PC-3 (cell line): Measurements from ENCODE around the gene CCNK. TPM values are rescaled to one million over a fixed set of nuclear protein-coding genes. Genes with fewer than 3 reads are reported as not detected.

Experiments
- ATAC-seq: fragments of 200-7000 bp; cut with Tn5 transposase; 2 replicates; pipeline ENCODE4 v1.9.1; 2020; ENCODE audit warnings: mild to moderate bottlenecking, moderate library complexity
- BruUV-seq: library from RNA; stranded (reverse); fragments of 400-500 nt; replicated peaks from 2 replicates; lab custom pipeline; 2021; lab: Mats Ljungman, UMichigan
- CTCF ChIA-PET: fragments of 300-600 bp; sonication (Branson Sonifier 250); formaldehyde crosslinking; loops from one replicate; lab custom pipeline; 2022; ENCODE audit warnings: antibody characterized with exemption; lab: Charles Lee
- POLR2A ChIA-PET: fragments of 300-600 bp; sonication (Branson Sonifier 250); formaldehyde crosslinking; loops from one replicate; lab custom pipeline; 2022; ENCODE audit warnings: antibody characterized with exemption; ENCODE audit not compliant: unreplicated experiment; lab: Charles Lee
- DNase-seq: peaks from one replicate; pipeline ENCODE4 v3.0.0-alpha.2; 2015
- H2AFZ ChIP-seq: fragments of 300-600 bp; sonication (generic); 2 replicates; pipeline ENCODE4 v1.6.0; 2016; ENCODE audit warnings: antibody characterized with exemption, low read length
- H3F3A ChIP-seq: fragments of 300-600 bp; sonication (generic); one replicate; pipeline ENCODE4 v1.6.0; 2017; ENCODE audit warnings: antibody characterized with exemption, low read length, control low read depth, mild to moderate bottlenecking; ENCODE audit not compliant: unreplicated experiment
- H3K27ac ChIP-seq: fragments of 300-600 bp; sonication (generic); 2 replicates; pipeline ENCODE4 v1.5.1; 2016; ENCODE audit warnings: mild to moderate bottlenecking, low read length
- H3K27me3 ChIP-seq: fragments of 300-600 bp; sonication (generic); 2 replicates; pipeline ENCODE4 v1.6.1; 2016; ENCODE audit warnings: low read length, mixed read lengths
- H3K36me3 ChIP-seq: fragments of 300-600 bp; sonication (generic); 2 replicates; pipeline ENCODE4 v1.6.1; 2016; ENCODE audit warnings: low read depth, mixed run types, low read length, mixed read lengths
- H3K4me1 ChIP-seq: fragments of 300-600 bp; sonication (generic); 2 replicates; pipeline ENCODE4 v1.5.1; 2016; ENCODE audit warnings: low read length; ENCODE audit not compliant: insufficient read depth
- H3K4me2 ChIP-seq: fragments of 300-600 bp; sonication (generic); 2 replicates; pipeline ENCODE4 v1.6.0; 2016; ENCODE audit warnings: low read length
- H3K4me3 ChIP-seq: fragments of 300-600 bp; sonication (generic); 2 replicates; pipeline ENCODE4 v1.5.1; 2016; ENCODE audit warnings: mild to moderate bottlenecking, low read length, mixed read lengths
- H3K79me2 ChIP-seq: fragments of 300-600 bp; sonication (generic); 2 replicates; pipeline ENCODE4 v1.6.1; 2017; ENCODE audit warnings: low read length, mixed read lengths
- H3K9ac ChIP-seq: fragments of 300-600 bp; sonication (generic); 2 replicates; pipeline ENCODE4 v1.6.0; 2016; ENCODE audit warnings: mild to moderate bottlenecking, low read length
- H3K9me2 ChIP-seq: fragments of 300-600 bp; sonication (generic); replicated peaks from 2 replicates; pipeline ENCODE4 v1.6.1; 2016; ENCODE audit warnings: mixed run types, low read length, mixed read lengths
- H3K9me3 ChIP-seq: fragments of 300-600 bp; sonication (generic); 2 replicates; pipeline ENCODE4 v1.6.1; 2016; ENCODE audit warnings: low read length, mixed read lengths
- H4K20me1 ChIP-seq: fragments of 300-600 bp; sonication (generic); 2 replicates; pipeline ENCODE4 v1.6.1; 2016; ENCODE audit warnings: low read length, mixed read lengths
- CTCF ChIP-seq: fragments of 300-600 bp; sonication (generic); conservative IDR thresholded peaks from 2 replicates; pipeline ENCODE4 v1.5.1; 2017; ENCODE audit warnings: antibody characterized with exemption, low read depth, mild to moderate bottlenecking, low read length
- EZH2 ChIP-seq: fragments of 300-600 bp; sonication (generic); IDR thresholded peaks from one replicate; pipeline ENCODE4 v1.6.1; 2017; ENCODE audit warnings: antibody characterized with exemption, mild to moderate bottlenecking, low read length; ENCODE audit not compliant: unreplicated experiment
- EZH2phosphoT487 ChIP-seq: fragments of 300-600 bp; sonication (generic); IDR thresholded peaks from 2 replicates; pipeline ENCODE4 v1.6.1; 2018; ENCODE audit warnings: mild to moderate bottlenecking, antibody characterized with exemption, low read length, borderline replicate concordance
- intact Hi-C: fragments of 100-400 bp; cut with micrococcal nuclease; formaldehyde crosslinking; loops from 2 replicates; pipeline ENCODE4 v1.9.0; 2023
- total RNA-seq: library from RNA; depleted of rRNA; stranded (reverse); fragments of >200 nt; gene quantifications from 2 replicates; pipeline ENCODE4 v1.2.3, GENCODE V29; 2014

The CCNK gene
- total RNA-seq, 1 experiment from 2014 or later, result 26.2 TPM

GRCh38 chr14:99432485-99432884 lies 48.7 kb upstream of the CCNK start:
- no peak for TF ChIP-seq EZH2
- TF ChIP-seq CTCF, result no peak
- TF ChIP-seq EZH2phosphoT487, result no peak
- BruUV-seq, result no TSS peak

GRCh38 chr14:99435327-99435726 lies 45.9 kb upstream of the CCNK start:
- H3K9ac ChIP-seq, result no peak overlapping the region
- TF ChIP-seq CTCF, result no peak
- no peak for TF ChIP-seq EZH2phosphoT487
- no peak for TF ChIP-seq EZH2
- H2AFZ ChIP-seq, result no peak overlapping the region
- ChIA-PET CTCF (no interaction called here), POLR2A (no interaction called here)
- no peaks in the 10 kb centered on the region for H3K27me3 ChIP-seq
- no peaks in the 10 kb centered on the region for H3K79me2 ChIP-seq
- H3F3A ChIP-seq, result no peaks in the 10 kb centered on the region
- no peaks in the 10 kb centered on the region for H4K20me1 ChIP-seq
- no peak overlapping the region for H3K4me3 ChIP-seq
- BruUV-seq, result no TSS peak
- no peaks in the 10 kb centered on the region for H3K4me1 ChIP-seq
- H3K27ac ChIP-seq, result no peak overlapping the region
- no peaks in the 10 kb centered on the region for H3K9me3 ChIP-seq
- H3K36me3 ChIP-seq, result 0 out of 2 replicates have a peak, but pooled peaks cover 9% of the 10 kb centered on the region
- DNase-seq (no peak), ATAC-seq (no peak)
- no peak overlapping the region for H3K4me2 ChIP-seq
- no peaks in the 10 kb centered on the region for H3K9me2 ChIP-seq
- intact Hi-C loops, result no loop called here

More at GRCh38 chr14:99432485-99432884, 48.7 kb upstream of the CCNK start:
- ATAC-seq (no peak), DNase-seq (no peak)
- Histone ChIP-seq H3K4me1 (no peaks in the 10 kb centered on the region), H3K27me3 (no peaks in the 10 kb centered on the region), H4K20me1 (no peaks in the 10 kb centered on the region), H3K9me2 (no peaks in the 10 kb centered on the region), H3K9me3 (no peaks in the 10 kb centered on the region), H3K27ac (no peak overlapping the region), H3F3A (no peaks in the 10 kb centered on the region), H3K79me2 (no peaks in the 10 kb centered on the region), H3K4me3 (no peak overlapping the region), H3K9ac (no peak overlapping the region), H3K36me3 (peaks cover 24% of the 10 kb centered on the region), H2AFZ (no peak overlapping the region), H3K4me2 (no peak overlapping the region)
- POLR2A ChIA-PET, result no interaction called here
- CTCF ChIA-PET, result no interaction called here
- intact Hi-C loops, result no loop called here

- Histone ChIP-seq H3K9me2 (no peaks in the 10 kb centered on the region), H3K9ac (no peak overlapping the region), H3K36me3 (0 out of 2 replicates have a peak, but pooled peaks cover 4% of the 10 kb centered on the region), H3K27ac (no peak overlapping the region), H3F3A (no peaks in the 10 kb centered on the region), H3K79me2 (no peaks in the 10 kb centered on the region), H3K4me1 (no peaks in the 10 kb centered on the region), H3K4me3 (no peak overlapping the region), H4K20me1 (no peaks in the 10 kb centered on the region), H2AFZ (no peak overlapping the region), H3K9me3 (no peaks in the 10 kb centered on the region), H3K4me2 (no peak overlapping the region), H3K27me3 (no peaks in the 10 kb centered on the region)
- DNase-seq, result no peak
- no peak for TF ChIP-seq CTCF
- TF ChIP-seq EZH2, result no peak
- TF ChIP-seq EZH2phosphoT487, result no peak
- intact Hi-C loops, result no loop called here
- no peak for ATAC-seq
- ChIA-PET POLR2A (no interaction called here), CTCF (no interaction called here)
- BruUV-seq, result no TSS peak
These were observed 44.7 kb upstream of the CCNK start for GRCh38 chr14:99436247-99437180.
